Fibroblast of lung (primary cell): ENCODE results near the gene PDCD10. TPM values are rescaled to one million over a fixed set of nuclear protein-coding genes. Genes with fewer than 3 reads are reported as not detected.
A peak's percentile ranks its signal among the peaks of the same experiment; 100 is the strongest.

Experiments
- DNase-seq, 2 donors: peaks; one replicate each; pipeline versions ENCODE4 v3.0.0 to v3.0.0-alpha.2; 2010; ENCODE audit warnings: low read depth in 2 of 2
- H2AFZ ChIP-seq: 2 replicates; pipeline ENCODE4 v1.5.1; 2012; ENCODE audit warnings: low read length, control low read depth, inconsistent platforms
- H3K27ac ChIP-seq: 2 replicates; pipeline ENCODE4 v1.5.1; 2011; ENCODE audit warnings: low read length, control low read depth; ENCODE audit not compliant: insufficient read depth
- H3K27me3 ChIP-seq: 2 replicates; pipeline ENCODE4 v1.5.1; 2011; ENCODE audit warnings: mild to moderate bottlenecking, low read length; ENCODE audit not compliant: control insufficient read depth, insufficient read depth
- H3K36me3 ChIP-seq: 2 replicates; pipeline ENCODE4 v1.5.1; 2011; ENCODE audit warnings: low read length; ENCODE audit not compliant: control insufficient read depth, insufficient read depth
- H3K4me1 ChIP-seq: 2 replicates; pipeline ENCODE4 v1.5.1; 2011; ENCODE audit warnings: low read length; ENCODE audit not compliant: control insufficient read depth, insufficient read depth; ENCODE audit errors: extremely low read depth
- H3K4me2 ChIP-seq: 2 replicates; pipeline ENCODE4 v1.5.1; 2011; ENCODE audit warnings: low read length, control low read depth; ENCODE audit not compliant: insufficient read depth; ENCODE audit errors: extremely low read depth
- H3K4me3 ChIP-seq, 4 experiments: fragments of 200-600 bp in 1 of 4; sonication (generic) in 1 of 4; replicated peaks in 1 of 4; 2 replicates each; pipeline ENCODE4 v1.5.1; 2011 to 2016; ENCODE audit warnings: low read length in 4 of 4, low read depth in 3 of 4, mild to moderate bottlenecking in 3 of 4, control low read depth in 2 of 4, inconsistent platforms in 1 of 4, mixed read lengths in 1 of 4; ENCODE audit not compliant: insufficient read depth in 1 of 4; ENCODE audit errors: control extremely low read depth in 1 of 4
- H3K79me2 ChIP-seq: 2 replicates; pipeline ENCODE4 v1.5.1; 2012; ENCODE audit warnings: mild to moderate bottlenecking, low read length, inconsistent platforms; ENCODE audit not compliant: control insufficient read depth, insufficient read depth
- H3K9ac ChIP-seq: 2 replicates; pipeline ENCODE4 v1.5.1; 2011; ENCODE audit warnings: mild to moderate bottlenecking, low read length, control low read depth; ENCODE audit not compliant: insufficient read depth
- H3K9me3 ChIP-seq: 2 replicates; pipeline ENCODE4 v1.5.1; 2012; ENCODE audit warnings: low read depth, low read length; ENCODE audit not compliant: control insufficient read depth, insufficient read depth
- H4K20me1 ChIP-seq: 2 replicates; pipeline ENCODE4 v1.5.1; 2011; ENCODE audit warnings: low read length; ENCODE audit not compliant: control insufficient read depth, insufficient read depth; ENCODE audit errors: extremely low read depth
- CTCF ChIP-seq, 2 donors: IDR thresholded peaks in 1 of 2; conservative IDR thresholded peaks in 1 of 2; 1 replicate in 1 of 2; 2 replicates in 1 of 2; pipeline ENCODE4 v1.5.1; 2011 to 2012; ENCODE audit warnings: low read length in 2 of 2, control low read depth in 1 of 2, inconsistent platforms in 1 of 2, low read depth in 1 of 2, mild to moderate bottlenecking in 1 of 2
- EZH2 ChIP-seq: IDR thresholded peaks from 2 replicates; pipeline ENCODE4 v1.5.1; 2012; ENCODE audit warnings: low read length, control low read depth, mild to moderate bottlenecking; ENCODE audit errors: missing control alignments
- polyA plus RNA-seq, 2 donors: library from polyadenylated mRNA; depleted of rRNA in 1 of 2; stranded (reverse) in 1 of 2; unstranded in 1 of 2; fragments of >200 nt; gene quantifications; 2 replicates each; pipeline ENCODE4 v1.2.1, GENCODE V29; 2011 to 2012; ENCODE audit warnings: missing spikeins in 1 of 2
- total RNA-seq: library from RNA; depleted of rRNA; stranded (reverse); fragments of >200 nt; gene quantifications from 2 replicates; pipeline ENCODE4 v1.2.1, GENCODE V29; 2014

Gene PDCD10
- total and polyA plus RNA-seq, 2 donors (not counting 1 experiment from before 2014, with no cell fraction given) = 46.6 to 90.4 TPM

- TF ChIP-seq EZH2 = no peak
- no peak for TF ChIP-seq CTCF (conservative IDR thresholded peaks at IDR 0.05 in 1 of 2, IDR thresholded peaks at IDR 0.05 in 1 of 2; ENCODE audit: low read depth in 1 of 2, low read length in 2 of 2)
- H3K4me1 ChIP-seq = no peaks in the 10 kb centered on the region
- no peak overlapping the region for H3K4me2 ChIP-seq
- H3K36me3 ChIP-seq = no peaks in the 10 kb centered on the region
- no peak overlapping the region for H2AFZ ChIP-seq
- H3K9me3 ChIP-seq = no peaks in the 10 kb centered on the region
- H3K27me3 ChIP-seq = no peaks in the 10 kb centered on the region
- no peaks in the 10 kb centered on the region for H3K79me2 ChIP-seq
- H3K9ac ChIP-seq = no peak overlapping the region
- DNase-seq = no peak
- no peak overlapping the region for H3K4me3 ChIP-seq
- no peaks in the 10 kb centered on the region for H4K20me1 ChIP-seq
- no peak overlapping the region for H3K27ac ChIP-seq
Observed at GRCh38 chr3:167749209-167749608, 14.5 kb upstream of the PDCD10 start.

- DNase-seq = peak in 1 of 2 donors; percentile 24
- Histone ChIP-seq H3K4me3 (no peak overlapping the region), H4K20me1 (no peaks in the 10 kb centered on the region), H3K27me3 (no peaks in the 10 kb centered on the region), H3K27ac (no peak overlapping the region), H3K4me1 (no peaks in the 10 kb centered on the region), H3K4me2 (no peak overlapping the region), H3K9ac (no peak overlapping the region), H3K36me3 (no peaks in the 10 kb centered on the region), H3K79me2 (no peaks in the 10 kb centered on the region), H2AFZ (no peak overlapping the region), H3K9me3 (no peaks in the 10 kb centered on the region)
- no peak for TF ChIP-seq EZH2
- no peak for TF ChIP-seq CTCF (conservative IDR thresholded peaks at IDR 0.05 in 1 of 2, IDR thresholded peaks at IDR 0.05 in 1 of 2; ENCODE audit: low read depth in 1 of 2, low read length in 2 of 2)
Observed at GRCh38 chr3:167743799-167744198, 9.1 kb upstream of the PDCD10 start.

GRCh38 chr3:167742338-167742737 lies 7.6 kb upstream of the PDCD10 start:
- Histone ChIP-seq H3K9me3 (no peaks in the 10 kb centered on the region), H4K20me1 (no peaks in the 10 kb centered on the region), H3K4me1 (no peaks in the 10 kb centered on the region), H2AFZ (no peak overlapping the region), H3K27me3 (no peaks in the 10 kb centered on the region), H3K27ac (no peak overlapping the region), H3K36me3 (no peaks in the 10 kb centered on the region), H3K4me3 (no peak overlapping the region), H3K9ac (no peak overlapping the region), H3K4me2 (no peak overlapping the region), H3K79me2 (no peaks in the 10 kb centered on the region)
- no peak for TF ChIP-seq CTCF (conservative IDR thresholded peaks at IDR 0.05 in 1 of 2, IDR thresholded peaks at IDR 0.05 in 1 of 2; ENCODE audit: low read depth in 1 of 2, low read length in 2 of 2)
- TF ChIP-seq EZH2 = no peak
- no peak for DNase-seq
